Spleen (tissue), 7 donors: ENCODE data around the gene NTRK1.

Source experiments
- CTCF ChIP-seq, 11 experiments: fragments of 200-600 bp in 7 of 11; fragments of 450-650 bp in 4 of 11; sonication (generic) in 4 of 11; IDR thresholded peaks in 8 of 11; conservative IDR thresholded peaks in 3 of 11; 1 replicate in 7 of 11; 2 replicates in 4 of 11; pipeline versions ENCODE4 v1.4.0 to v1.8.0; 2016 to 2021; ENCODE audit warnings: antibody characterized with exemption in 11 of 11, inconsistent platforms in 4 of 11, mild to moderate bottlenecking in 1 of 11
- POLR2A ChIP-seq, 3 donors: fragments of 450-650 bp; IDR thresholded peaks; one replicate each; pipeline ENCODE4 v1.5.1; 2017; ENCODE audit warnings: antibody characterized with exemption in 3 of 3, mild to moderate bottlenecking in 1 of 3
- donor health status: DM: no; HTN: no; CAD: no; lungs with moderate emphysema.
- donor health status: DM: no; HTN: no; CAD: no.
- donor health status: DM: no; HTN: no; CAD: no.

- TF ChIP-seq CTCF (IDR thresholded peaks at IDR 0.05 in 8 of 11, conservative IDR thresholded peaks at IDR 0.05 in 3 of 11) (no peak), POLR2A (IDR thresholded peaks at IDR 0.05) (no peak)
Observed at GRCh38 chr1:156869455-156869854, 8.8 kb downstream of the NTRK1 start.
